Esophagus muscularis mucosa (tissue), 4 donors: ENCODE measurements around the gene PTPN3. TPM values are rescaled to one million over a fixed set of nuclear protein-coding genes. Genes with fewer than 3 reads are reported as not detected.

Source experiments
- DNase-seq: peaks from one replicate; pipeline ENCODE4 v3.0.0-alpha.2; 2017; ENCODE audit errors: extremely low spot score
- H3K27ac ChIP-seq, 4 donors: fragments of 200-600 bp; sonication (generic); replicated peaks in 1 of 4; 1 replicate in 3 of 4; 2 replicates in 1 of 4; pipeline ENCODE4 v1.5.1; 2016 to 2019; ENCODE audit warnings: mild to moderate bottlenecking in 1 of 4
- H3K27me3 ChIP-seq, 4 donors: fragments of 200-600 bp; sonication (generic); one replicate each; pipeline versions ENCODE4 v1.5.1 to v1.6.0; 2016 to 2019
- H3K36me3 ChIP-seq, 4 donors: fragments of 200-600 bp; sonication (generic); one replicate each; pipeline ENCODE4 v1.5.1; 2016 to 2019
- H3K4me1 ChIP-seq, 4 donors: fragments of 200-600 bp; sonication (generic); one replicate each; pipeline ENCODE4 v1.5.1; 2016 to 2019
- H3K4me3 ChIP-seq, 4 donors: fragments of 200-600 bp; sonication (generic); 1 replicate in 2 of 4; 2 replicates in 2 of 4; pipeline ENCODE4 v1.5.1; 2016 to 2019; ENCODE audit warnings: mild to moderate bottlenecking in 4 of 4, moderate library complexity in 1 of 4
- H3K9me3 ChIP-seq, 4 donors: fragments of 200-600 bp; sonication (generic); 1 replicate in 3 of 4; 2 replicates in 1 of 4; pipeline ENCODE4 v1.5.1; 2016 to 2019
- EP300 ChIP-seq: sonication (generic); formaldehyde crosslinking; IDR thresholded peaks from one replicate; pipeline ENCODE4 v1.6.1; 2017; ENCODE audit warnings: antibody characterized with exemption
- POLR2A ChIP-seq: fragments of 450-650 bp; IDR thresholded peaks from one replicate; pipeline ENCODE4 v1.6.1; 2017; ENCODE audit warnings: antibody characterized with exemption, moderate library complexity, mild to moderate bottlenecking, low read depth
- POLR2AphosphoS5 ChIP-seq, 2 donors: sonication (generic); formaldehyde crosslinking; IDR thresholded peaks; one replicate each; pipeline ENCODE4 v1.6.1; 2017; ENCODE audit warnings: antibody characterized with exemption in 2 of 2
- WGBS: methylation state at CpG from one replicate; pipeline ENCODE4 v1.1.5; 2018; 5-methylcytosine and 5-hydroxymethylcytosine counted together
- intact Hi-C: fragments of 100-400 bp; cut with DNase I; formaldehyde crosslinking; loops from one replicate; pipeline ENCODE4 v1.15.1; 2023
- total RNA-seq, 4 donors: library from RNA; depleted of rRNA; stranded (reverse); fragments of >200 nt; gene quantifications; one replicate each; pipeline versions ENCODE4 v1.1.0 to v1.2.1, GENCODE V29; 2016
- TF ChIP-seq, protein P1 (sequence below), 3 experiments: fragments of 200-600 bp in 2 of 3; fragments of 450-650 bp in 1 of 3; sonication (generic) in 2 of 3; IDR thresholded peaks; one replicate each; pipeline ENCODE4 v1.5.1; 2017 to 2019; ENCODE audit warnings: antibody characterized with exemption in 3 of 3, mild to moderate bottlenecking in 2 of 3, moderate library complexity in 1 of 3

Gene PTPN3
- total RNA-seq, 4 donors from 2014 or later = 0.83 to 2.0 (median 1.3) TPM

DNA sequence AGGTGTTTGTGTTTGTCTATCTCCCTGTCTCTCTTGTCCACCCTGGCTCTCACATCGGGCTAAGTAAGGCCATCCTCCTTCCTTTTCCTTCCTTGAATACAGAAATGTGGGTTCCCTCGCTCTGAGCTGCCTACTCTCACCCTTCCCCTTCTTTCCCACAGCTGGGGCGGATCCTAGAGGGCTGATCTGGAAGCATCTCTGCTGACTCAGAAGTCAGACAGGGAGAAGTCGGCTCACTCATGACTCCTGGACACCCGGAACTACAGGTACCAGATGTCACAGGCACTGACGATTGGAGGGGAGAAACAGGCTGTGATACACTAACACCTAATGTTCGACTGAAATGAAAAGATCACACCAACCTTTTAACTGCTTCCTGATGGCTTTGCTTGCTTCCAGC, 41.3 kb downstream of the PTPN3 start:
- intact Hi-C loops = no loop called here

DNA sequence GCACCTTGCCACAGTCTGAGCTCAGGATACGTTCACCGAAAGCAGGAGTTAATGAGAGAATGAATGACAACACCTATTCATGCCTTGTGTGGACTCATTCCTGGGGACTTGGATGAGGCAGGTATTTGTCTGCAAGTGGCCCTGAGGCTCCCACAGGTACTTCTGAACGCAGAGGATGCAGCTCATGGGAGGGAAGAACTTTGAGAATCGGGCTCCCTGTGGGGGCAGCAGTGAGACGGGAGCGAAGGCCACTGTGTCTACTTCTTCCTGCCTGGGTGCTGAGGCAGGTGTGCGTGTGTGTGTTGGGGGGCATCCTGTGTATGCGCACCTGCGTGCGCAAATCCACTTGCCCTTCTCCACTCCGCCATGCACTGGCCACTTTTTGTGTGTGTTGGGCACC, 42.2 kb downstream of the PTPN3 start:
- no peak for TF ChIP-seq POLR2A
- no peak for TF ChIP-seq EP300
- TF ChIP-seq POLR2AphosphoS5 (IDR thresholded peaks at IDR 0.05) = no peak
- TF ChIP-seq, protein P1, sequence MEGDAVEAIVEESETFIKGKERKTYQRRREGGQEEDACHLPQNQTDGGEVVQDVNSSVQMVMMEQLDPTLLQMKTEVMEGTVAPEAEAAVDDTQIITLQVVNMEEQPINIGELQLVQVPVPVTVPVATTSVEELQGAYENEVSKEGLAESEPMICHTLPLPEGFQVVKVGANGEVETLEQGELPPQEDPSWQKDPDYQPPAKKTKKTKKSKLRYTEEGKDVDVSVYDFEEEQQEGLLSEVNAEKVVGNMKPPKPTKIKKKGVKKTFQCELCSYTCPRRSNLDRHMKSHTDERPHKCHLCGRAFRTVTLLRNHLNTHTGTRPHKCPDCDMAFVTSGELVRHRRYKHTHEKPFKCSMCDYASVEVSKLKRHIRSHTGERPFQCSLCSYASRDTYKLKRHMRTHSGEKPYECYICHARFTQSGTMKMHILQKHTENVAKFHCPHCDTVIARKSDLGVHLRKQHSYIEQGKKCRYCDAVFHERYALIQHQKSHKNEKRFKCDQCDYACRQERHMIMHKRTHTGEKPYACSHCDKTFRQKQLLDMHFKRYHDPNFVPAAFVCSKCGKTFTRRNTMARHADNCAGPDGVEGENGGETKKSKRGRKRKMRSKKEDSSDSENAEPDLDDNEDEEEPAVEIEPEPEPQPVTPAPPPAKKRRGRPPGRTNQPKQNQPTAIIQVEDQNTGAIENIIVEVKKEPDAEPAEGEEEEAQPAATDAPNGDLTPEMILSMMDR (IDR thresholded peaks at IDR 0.05) = no peak
- Histone ChIP-seq H3K27ac (no peak overlapping the region), H3K4me3 (no peak overlapping the region), H3K9me3 (no peaks in the 10 kb centered on the region), H3K4me1 (no peaks in the 10 kb centered on the region), H3K27me3 (no peaks in the 10 kb centered on the region), H3K36me3 (peaks cover 0 to 8% (median 0%) of the 10 kb centered on the region in 4 donors)
- 85% methylated on average over 11 of the region's 11 CpGs for WGBS
- intact Hi-C loops = no loop called here
- no peak for DNase-seq

More for the DNA sequence above, 41.3 kb downstream of the PTPN3 start:
- TF ChIP-seq POLR2A = no peak
- no peak for TF ChIP-seq EP300
- TF ChIP-seq POLR2AphosphoS5 (IDR thresholded peaks at IDR 0.05) = no peak
- TF ChIP-seq, protein P1 (IDR thresholded peaks at IDR 0.05) = no peak
- Histone ChIP-seq H3K4me1 (no peaks in the 10 kb centered on the region), H3K4me3 (no peak overlapping the region), H3K9me3 (no peaks in the 10 kb centered on the region), H3K27ac (no peak overlapping the region), H3K36me3 (peaks cover 0 to 8% (median 0%) of the 10 kb centered on the region in 4 donors), H3K27me3 (peaks cover 0 to under 1% (median 0%) of the 10 kb centered on the region in 4 donors)
- WGBS = 88% methylated on average over 7 of the region's 7 CpGs
- DNase-seq = no peak

DNA sequence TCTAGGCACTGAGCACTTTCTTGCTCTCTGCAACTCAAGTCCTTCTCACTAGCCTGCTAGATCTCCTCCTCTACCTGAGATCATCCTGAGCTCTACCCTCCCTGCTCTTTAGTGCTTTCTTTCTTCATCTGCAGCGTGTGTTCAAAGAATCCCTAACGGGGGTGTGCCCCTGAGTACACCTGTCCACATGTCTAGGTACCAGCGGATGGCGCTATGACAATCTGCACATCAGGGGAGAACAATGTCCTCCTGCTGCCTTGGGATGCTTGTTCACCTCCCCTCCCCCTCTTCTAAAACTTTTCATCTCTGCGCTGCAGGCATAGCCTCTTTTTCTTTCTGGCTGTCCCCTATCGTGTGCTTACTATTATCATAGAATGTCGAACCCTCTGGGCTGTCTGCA, 42.7 kb downstream of the PTPN3 start:
- TF ChIP-seq EP300 (no peak), POLR2A (no peak), POLR2AphosphoS5 (IDR thresholded peaks at IDR 0.05) (no peak)
- TF ChIP-seq, protein P1 (IDR thresholded peaks at IDR 0.05) = no peak
- no peak overlapping the region for H3K4me3 ChIP-seq
- peaks cover 0 to 8% (median 0%) of the 10 kb centered on the region in 4 donors for H3K36me3 ChIP-seq
- H3K4me1 ChIP-seq = no peaks in the 10 kb centered on the region
- no peaks in the 10 kb centered on the region for H3K9me3 ChIP-seq
- 89% methylated on average over 7 of the region's 7 CpGs for WGBS
- intact Hi-C loops = no loop called here
- H3K27me3 ChIP-seq = no peaks in the 10 kb centered on the region
- no peak overlapping the region for H3K27ac ChIP-seq
- DNase-seq = no peak

DNA sequence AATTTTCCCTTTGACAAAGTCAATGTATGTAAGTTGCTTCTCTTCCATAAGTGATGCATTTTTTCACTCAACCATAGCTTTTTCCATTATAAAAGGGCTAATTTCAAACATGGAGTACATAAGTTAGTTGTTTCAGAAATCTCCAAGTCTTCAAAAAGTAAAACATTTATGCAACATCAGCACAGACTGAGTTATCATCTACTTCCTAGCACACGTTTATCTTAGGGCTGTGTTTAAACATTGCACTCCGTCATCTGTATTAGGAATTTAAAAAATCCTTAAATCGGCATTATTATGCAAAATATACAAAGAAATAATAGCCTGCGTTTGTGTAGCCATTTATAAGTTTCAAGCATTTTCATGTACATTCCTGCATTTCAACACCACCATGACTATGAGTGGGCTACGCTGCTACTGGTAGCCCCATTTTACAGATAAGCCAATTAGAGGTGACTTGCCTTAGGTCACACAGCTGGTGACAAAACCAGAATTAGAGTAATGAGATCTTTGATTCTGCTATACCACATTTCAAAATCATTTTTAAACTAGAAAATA, 43.4 kb downstream of the PTPN3 start:
- no peaks in the 10 kb centered on the region for H3K9me3 ChIP-seq
- no peaks in the 10 kb centered on the region for H3K4me1 ChIP-seq
- TF ChIP-seq EP300 (no peak), POLR2A (no peak), POLR2AphosphoS5 (IDR thresholded peaks at IDR 0.05) (no peak)
- TF ChIP-seq, protein P1 (IDR thresholded peaks at IDR 0.05) = no peak
- intact Hi-C loops = no loop called here
- no peak overlapping the region for H3K27ac ChIP-seq
- 86% methylated on average over 5 of the region's 5 CpGs for WGBS
- H3K36me3 ChIP-seq = peaks cover 0 to 8% (median 0%) of the 10 kb centered on the region in 4 donors
- H3K4me3 ChIP-seq = no peak overlapping the region
- H3K27me3 ChIP-seq = no peaks in the 10 kb centered on the region
- no peak for DNase-seq

DNA sequence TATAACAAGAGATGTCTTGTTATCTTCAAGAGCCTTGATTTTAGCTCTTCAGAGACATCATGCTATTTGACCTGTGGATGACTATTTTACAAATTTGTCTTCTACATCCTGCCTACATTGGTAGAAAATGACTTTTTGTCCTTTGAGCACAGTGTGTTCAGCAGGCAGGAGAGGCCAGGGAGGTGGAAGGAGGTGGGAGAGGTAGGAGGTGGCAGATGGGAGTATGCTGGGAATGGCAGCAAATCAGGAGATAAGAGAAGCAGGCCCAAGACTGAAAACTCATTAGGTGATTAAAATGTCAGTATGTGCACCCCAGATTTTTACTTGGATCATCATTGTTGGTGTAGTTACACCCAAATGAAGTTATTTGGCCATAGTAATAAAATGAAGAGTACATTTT, 44.1 kb downstream of the PTPN3 start:
- no peak overlapping the region for H3K4me3 ChIP-seq

More for the DNA sequence above, 44.1 kb downstream of the PTPN3 start:
- H3K9me3 ChIP-seq = no peaks in the 10 kb centered on the region
- peaks cover 0 to 8% (median 0%) of the 10 kb centered on the region in 4 donors for H3K36me3 ChIP-seq
- TF ChIP-seq POLR2AphosphoS5 (IDR thresholded peaks at IDR 0.05) (no peak), POLR2A (no peak), EP300 (no peak)
- TF ChIP-seq, protein P1 (IDR thresholded peaks at IDR 0.05) = no peak
- H3K27me3 ChIP-seq = no peaks in the 10 kb centered on the region
- DNase-seq = no peak
- H3K27ac ChIP-seq = no peak overlapping the region
- intact Hi-C loops = no loop called here
- no peaks in the 10 kb centered on the region for H3K4me1 ChIP-seq
